GM19324 (cell line): ENCODE data around the gene MAP4K3.
"Not testable (repeated sequence)": the region's sequence is repeated elsewhere in the genome, so short reads cannot be mapped to it uniquely, and the experiment has no call there.

Source experiments
- ATAC-seq: cut with Tn5 transposase; IDR thresholded peaks from one replicate; pipeline ENCODE4 v1.9.1; 2021; ENCODE audit warnings: mild to moderate bottlenecking, moderate library complexity; ENCODE audit not compliant: unreplicated experiment, low FRiP score

The MAP4K3 gene

GRCh38 chr2:39256040-39256439 lies 181.0 kb downstream of the MAP4K3 start:
- no peak for ATAC-seq

GRCh38 chr2:39252888-39253518 lies 184.1 kb downstream of the MAP4K3 start:
- no peak for ATAC-seq

DNA sequence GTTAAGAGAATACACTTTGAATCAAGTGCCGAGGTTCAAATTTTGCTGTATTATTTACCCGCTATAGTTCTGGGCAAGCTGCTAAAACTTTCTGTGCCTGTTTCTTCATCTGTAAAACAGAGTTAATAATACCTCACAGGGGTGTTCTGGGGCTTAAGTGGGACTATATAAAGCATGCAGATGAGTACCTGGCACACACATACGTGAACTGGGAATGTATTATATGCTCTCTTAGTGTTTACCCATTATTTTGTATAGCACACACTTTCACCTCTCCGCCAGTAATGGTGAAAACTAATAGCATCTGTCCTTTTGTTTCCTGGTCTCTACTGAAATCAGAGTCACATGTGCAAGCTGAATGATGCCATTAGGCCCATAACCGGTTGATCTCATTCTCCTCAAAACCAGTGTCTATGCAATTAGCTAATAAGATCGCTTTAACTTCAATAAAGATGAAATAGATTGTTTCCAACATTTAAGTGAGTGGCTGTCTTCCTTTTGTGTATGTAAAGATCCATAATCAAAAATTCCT lies 189.5 kb downstream of the MAP4K3 start:
- no peak for ATAC-seq

DNA sequence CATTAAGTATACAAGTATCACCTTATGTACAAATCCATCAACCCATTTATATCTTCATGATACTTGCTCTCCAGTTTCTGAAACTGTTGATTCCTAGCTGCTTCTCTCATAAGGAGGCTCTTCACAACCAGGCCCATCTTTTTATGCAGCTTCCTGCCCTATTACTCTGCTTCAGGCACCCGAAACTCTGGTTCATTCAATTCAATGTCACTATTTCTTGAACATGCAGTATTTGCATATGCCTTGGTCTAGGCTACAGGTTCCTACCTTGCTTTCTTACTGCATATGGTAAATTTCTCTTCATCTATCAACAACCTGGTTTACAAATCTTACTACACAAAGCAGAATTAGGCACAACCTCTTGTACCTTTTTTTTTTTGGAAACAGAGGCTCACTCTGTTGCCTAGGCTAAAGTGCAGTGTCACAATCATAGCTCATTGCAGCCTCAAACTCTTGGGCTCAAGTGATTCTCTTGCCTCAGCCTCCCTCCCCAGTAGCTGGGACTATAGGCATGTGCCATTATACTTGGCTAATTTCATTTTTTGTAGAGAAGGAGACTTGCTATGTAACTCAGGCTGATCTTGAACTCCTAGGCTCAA lies 190.6 kb downstream of the MAP4K3 start:
- ATAC-seq, result peak; percentile 57

DNA sequence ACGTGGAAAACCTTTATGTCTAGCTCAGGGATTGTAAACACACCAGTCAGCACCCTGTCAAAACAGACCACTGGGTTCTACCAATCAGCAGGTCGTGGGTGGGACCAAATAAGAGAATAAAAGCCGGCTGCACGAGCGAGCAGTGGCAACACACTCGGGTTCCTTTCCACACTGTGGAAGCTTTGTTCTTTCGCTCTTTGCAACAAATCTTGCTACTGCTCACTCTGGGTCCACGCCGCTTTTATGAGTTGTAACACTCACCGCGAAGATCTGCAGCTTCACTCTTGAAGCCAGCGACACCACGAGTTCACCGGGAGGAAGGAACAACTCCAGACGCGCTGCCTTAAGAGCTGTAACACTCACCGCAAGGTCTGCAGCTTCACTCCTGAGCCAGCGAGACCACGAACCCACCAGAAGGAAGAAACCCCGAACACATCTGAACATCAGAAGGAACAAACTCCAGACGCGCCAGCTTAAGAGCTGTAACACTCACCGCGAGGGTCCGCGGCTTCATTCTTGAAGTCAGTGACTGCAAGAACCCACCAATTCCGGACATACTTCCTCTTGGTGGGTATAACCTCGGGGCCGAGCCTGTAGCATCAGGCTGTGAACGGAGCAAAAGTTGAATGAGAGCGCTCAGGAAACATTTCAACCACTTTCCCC lies 192.0 kb downstream of the MAP4K3 start:
- not testable (repeated sequence) for ATAC-seq

- ATAC-seq, result not testable (repeated sequence)
These were observed 192.7 kb downstream of the MAP4K3 start for GRCh38 chr2:39244241-39244862.

DNA sequence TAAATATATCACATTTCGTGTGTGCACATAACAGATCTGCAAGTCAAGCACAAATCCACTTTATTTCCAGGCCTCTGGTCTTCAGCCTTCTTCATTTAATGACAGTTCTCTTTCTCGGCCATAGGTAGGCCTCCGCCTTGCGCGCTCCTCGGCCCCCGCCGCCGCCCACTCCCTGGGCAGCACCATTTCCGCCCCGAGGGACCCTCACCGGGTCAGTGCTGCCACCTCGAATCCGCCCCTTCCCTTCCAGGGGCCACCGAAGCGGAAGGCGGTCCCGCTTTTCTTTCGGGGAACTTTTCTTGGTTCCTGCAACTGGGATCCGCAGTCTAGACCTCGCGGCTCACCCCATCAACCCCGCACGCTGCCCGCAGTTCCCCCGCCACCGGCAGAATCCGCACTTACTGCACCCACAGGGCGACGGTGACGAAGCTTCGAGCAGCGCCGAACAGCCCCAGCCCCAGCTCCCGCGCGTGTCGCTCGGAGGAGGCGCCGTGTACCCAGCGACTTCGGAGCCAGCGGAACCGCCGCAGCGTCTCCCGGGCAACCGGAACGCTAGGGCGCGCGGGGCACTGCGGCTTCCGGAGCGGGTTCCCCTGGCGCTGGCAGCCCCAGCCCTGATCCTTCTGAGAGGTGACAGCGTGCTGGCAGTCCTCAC lies 193.5 kb downstream of the MAP4K3 start, which contains the start of gene CDKL4:
TSS of gene CDKL4 (minus strand) at position 502 of the 655 bp plus-strand sequence.
- ATAC-seq, result no peak

DNA sequence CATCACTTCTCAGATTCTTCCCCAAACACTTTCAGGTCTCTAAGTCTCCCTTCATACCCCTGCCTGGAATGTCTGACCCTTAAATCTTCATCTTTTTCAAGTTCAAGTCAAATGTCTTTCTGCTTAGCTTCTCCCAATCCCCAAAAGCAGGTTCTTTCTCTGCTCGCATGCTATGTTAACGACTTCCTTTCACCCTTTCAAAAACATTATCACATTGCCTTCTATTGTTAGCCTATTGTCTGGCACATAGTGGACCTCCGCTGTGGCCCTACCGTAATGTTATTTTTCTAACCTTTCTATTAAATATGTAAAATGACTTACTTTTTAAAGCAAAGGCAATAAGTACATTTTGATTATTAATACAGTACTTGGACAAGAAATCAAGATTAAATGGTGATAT lies 195.5 kb downstream of the MAP4K3 start:
- ATAC-seq, result no peak

DNA sequence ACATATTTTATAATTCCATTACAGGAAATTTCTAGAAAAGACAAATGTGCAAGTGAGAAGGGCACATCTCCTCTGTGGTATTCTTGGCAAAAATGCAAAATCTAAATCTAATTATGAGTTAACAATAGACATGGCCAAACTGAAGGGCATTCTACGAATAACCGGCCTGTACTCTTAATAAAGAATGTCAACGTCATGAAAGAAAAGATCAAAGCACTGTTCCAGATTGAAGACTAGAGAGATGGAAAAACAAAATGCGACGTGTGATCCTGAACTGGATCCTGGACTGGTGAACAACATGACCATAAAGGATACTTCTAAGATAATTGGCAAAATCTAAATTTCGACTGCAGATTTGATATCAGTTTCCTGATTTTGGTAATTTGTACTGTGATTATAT lies 196.3 kb downstream of the MAP4K3 start:
- ATAC-seq, result no peak

- ATAC-seq, result no peak
These were observed 202.3 kb downstream of the MAP4K3 start for GRCh38 chr2:39234754-39235153.

DNA sequence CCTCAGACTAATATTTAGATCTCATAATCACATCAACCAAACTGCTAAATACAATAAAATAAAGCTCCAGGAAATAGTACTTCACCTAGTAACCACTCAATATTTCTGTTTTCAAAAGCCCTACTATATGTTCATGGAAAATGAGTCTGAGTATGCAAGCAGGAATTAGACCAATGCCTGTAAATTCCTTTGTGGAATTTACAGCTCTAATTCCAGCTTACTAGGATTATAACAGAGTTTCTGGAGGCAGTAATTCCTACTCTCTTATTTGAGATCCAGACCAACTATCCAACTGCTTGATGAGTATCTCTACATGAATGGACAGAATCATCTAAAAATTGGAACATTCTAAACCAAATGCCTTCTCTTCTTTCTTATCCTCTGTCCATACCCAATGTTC lies 204.9 kb downstream of the MAP4K3 start:
- ATAC-seq, result no peak

DNA sequence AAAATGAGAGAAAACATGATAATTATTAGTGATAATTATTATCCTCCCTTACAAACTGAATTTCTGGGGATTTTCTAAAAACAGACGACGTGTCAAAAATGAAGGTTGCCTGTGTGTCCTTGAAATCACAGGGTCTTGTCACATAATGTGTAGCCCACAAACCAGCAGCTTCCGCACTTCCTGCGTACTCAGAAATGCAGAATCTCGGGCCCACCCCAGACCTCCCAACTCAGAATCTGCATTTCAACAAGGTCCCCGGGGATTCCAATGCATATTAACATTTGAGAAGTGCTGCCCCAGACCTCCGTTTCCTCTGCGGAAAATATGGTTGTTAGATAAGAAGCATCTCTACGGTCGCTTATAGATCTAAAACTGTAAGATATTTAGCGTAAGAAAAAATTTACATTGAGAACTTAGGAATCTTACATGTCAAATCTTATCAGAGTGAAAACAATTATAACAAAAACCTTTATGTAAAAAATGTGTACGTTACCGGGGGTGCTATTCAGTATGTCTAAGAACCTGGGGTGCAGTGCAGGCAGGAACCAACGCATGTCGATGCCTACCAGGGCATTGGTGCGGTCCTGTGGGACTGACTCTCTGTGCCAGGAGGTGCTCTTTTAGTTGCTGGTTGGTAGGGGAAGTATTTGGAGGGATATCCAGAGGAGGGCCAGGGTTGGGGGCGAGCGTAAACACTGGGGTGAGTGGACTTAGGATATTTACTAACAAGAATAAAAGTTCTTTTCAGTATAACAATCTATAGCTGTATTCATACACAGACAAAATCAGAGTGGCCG lies 208.5 kb downstream of the MAP4K3 start:
- ATAC-seq, result no peak

- ATAC-seq, result peak; percentile 60
These were observed 209.3 kb downstream of the MAP4K3 start for GRCh38 chr2:39227628-39228412.

DNA sequence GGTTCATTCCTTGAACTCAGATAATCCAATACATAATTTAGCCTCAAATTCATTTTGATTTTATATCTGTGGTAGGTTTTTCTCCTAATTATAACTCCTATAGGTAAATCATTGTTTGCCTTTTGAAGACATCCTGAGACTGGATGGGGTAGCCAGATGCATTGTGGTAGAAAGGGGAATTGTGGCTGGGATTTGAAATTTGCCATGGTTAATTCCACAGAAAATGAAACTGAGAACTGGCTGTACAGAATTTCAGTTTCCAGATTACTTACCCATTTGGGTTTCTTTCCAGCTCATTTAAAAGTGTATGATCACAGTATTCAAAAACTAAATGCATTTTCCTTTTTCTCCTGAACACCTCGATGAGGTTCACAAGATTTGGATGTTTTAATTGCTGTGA lies 211.5 kb downstream of the MAP4K3 start:
- ATAC-seq, result no peak

- no peak for ATAC-seq
These were observed 213.2 kb downstream of the MAP4K3 start for GRCh38 chr2:39223909-39224308.

GRCh38 chr2:39221459-39221858 lies 215.6 kb downstream of the MAP4K3 start:
- no peak for ATAC-seq

DNA sequence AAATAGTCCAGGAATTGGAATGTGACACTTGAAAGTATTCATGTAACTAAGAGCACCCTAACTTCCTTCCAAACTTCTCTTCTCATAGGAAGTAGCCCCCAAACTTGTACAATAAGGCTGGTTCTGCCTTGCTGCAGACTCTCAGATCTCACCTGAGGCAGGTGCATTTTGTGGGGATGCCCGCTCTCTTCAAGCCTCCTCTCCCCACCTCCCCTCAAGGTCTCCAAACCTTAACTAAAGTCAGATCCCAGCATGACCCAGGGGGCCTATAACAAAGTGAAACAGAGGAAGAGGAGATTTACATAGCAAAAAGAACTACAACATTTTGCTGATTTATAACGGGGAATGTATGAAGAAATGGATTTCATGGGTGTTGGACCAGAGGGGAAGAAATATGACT lies 216.9 kb downstream of the MAP4K3 start:
- ATAC-seq, result no peak

- no peak for ATAC-seq
These were observed 218.7 kb downstream of the MAP4K3 start for GRCh38 chr2:39218391-39218790.

DNA sequence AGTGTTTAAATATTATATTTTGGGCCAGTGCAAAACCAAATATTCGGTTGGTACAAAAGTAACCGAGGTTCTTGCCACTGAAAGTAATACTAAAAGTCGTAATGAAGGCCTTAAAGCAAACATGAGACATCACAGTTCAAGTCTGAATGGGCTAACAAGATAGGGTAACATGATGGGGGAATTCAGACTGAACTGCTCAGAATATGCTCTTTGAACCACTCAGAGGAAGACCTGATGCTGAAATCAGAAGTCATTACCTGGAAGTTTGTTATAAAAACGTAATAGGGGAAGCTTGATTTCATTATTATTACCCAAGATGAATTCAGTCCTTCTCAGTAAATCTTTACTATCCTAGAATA lies 219.9 kb downstream of the MAP4K3 start:
- no peak for ATAC-seq
